NCI-H2227 treated with DMSO at 0.1 percent for 48 hours (cell line): Measurements from ENCODE around the gene IRS2.

Experiments used
- DNase-seq: peaks from one replicate; lab custom pipeline; 2025; lab: John Stamatoyannopoulos, UW

The IRS2 gene

DNA sequence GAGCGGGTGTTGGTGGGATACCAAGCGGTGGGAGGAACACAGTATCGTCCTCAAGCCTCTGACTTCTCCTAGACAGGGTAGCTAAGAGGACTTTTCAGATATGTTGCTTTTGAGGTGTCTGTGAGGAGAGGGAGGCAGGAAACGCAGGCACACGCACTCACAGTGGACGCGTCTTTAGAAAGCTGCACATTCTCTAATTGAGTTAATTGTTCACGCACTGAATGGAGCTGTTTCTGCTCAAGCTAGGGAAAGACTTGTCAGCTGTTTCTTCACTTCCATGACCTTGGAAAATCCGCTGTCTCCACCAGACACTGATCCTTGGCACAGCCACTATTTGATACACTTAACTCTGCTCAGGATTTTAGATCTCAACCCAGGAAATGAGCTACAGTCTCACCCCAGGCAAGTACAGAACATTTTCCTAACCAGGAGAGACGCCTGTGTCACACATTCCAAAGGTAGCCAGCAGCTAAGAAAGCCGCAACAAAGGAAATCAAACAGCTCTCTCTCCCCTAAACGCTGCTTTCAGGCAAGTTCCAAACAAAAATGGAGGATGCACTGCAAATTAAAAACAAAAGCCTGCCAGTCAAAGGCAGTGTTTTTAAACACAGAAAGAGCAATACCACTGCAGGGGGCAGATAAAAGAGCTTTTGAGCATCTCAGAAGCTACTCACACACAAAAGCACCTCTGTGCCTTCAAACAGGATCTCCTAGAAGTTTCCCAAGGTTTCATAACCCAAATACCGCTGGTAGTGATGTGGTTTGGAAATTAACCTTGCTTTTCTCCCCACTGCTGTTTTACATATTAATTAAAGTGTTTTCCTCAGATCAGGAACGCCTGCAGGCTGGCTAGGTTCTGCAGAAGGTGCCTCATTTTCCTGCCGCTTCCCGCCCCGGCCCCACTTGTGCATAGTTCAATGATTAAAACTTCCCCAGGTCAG, 57.3 kb downstream of the IRS2 start:
- no peak for DNase-seq

- no peak for DNase-seq
Measured at GRCh38 chr13:109728061-109728460, 58.3 kb downstream of the IRS2 start.

GRCh38 chr13:109727251-109727650, 59.1 kb downstream of the IRS2 start:
- DNase-seq, result no peak

DNA sequence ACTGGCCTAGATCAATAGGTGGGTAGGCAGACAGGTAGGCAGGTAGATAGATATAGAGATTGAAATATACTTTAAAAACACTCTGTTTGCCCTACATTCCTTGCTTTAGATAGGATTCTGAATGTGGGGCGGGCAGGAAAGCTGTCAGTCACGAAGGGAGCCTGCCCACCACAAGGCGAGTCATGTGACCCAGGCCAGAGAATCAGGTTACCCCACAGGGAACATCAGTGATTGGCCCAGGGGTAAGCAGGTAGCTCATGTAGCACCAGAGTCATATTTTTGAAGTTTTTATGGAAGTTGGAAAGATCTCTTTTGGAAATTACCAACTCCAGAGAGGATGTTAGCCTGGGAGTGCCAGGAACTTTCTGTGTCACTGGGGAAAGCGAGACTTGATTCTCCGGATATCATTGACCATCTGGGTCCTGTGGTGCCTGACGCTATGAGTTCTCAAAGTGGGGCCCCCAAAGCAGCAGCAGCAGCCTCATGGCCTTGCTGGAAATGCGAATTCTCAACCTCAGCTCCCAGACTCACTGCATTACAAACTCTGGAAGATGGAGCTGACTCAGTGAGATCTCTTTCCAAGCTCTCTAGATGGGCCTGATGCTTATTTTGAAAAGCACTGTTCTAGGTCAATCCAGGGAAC, 60.3 kb downstream of the IRS2 start:
- DNase-seq, result no peak

- DNase-seq, result no peak
Measured at GRCh38 chr13:109725297-109725696, 61.1 kb downstream of the IRS2 start.

GRCh38 chr13:109724603-109725002, 61.8 kb downstream of the IRS2 start:
- DNase-seq, result no peak

- no peak for DNase-seq
Measured at GRCh38 chr13:109723046-109723445, 63.3 kb downstream of the IRS2 start.

DNA sequence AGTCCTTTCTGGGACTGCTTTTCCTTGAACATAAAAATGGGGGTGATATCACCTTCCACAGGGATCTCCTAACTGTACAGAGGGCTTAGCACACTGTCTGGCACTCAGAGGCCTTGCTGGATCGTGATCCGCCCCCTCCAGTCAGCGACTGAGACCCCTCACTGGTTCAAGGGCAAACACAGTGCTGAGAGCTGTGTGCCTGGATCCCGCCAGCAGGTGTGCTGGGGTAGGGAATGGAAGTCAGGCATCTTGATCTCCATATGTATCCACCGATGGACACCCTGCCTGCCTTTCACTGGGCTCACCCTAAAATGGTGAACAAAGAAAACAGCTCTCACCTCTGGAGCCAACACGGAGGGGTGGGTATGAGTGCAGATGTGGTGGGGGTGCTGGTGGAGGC, 64.3 kb downstream of the IRS2 start:
- no peak for DNase-seq

DNA sequence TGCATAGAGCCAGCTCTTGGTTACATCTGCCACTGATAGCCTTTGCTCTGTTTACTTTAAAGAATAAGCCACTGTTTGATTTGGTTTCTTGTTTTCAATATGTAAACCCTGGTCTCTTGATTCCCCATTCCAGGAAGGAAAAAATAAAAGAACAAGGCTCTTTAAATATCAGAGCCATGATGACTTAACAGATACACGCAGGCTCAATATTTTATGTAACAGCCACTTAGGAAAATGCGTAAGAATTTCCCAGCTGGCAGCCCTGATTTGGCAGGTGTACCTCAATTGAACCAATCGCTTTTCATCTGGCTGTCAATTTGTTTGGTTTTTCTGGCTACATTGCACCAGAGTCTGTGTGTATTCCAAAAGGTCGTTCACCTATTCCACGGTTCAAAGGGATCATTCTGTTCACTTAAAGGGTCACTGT, 65.6 kb downstream of the IRS2 start:
- no peak for DNase-seq

DNA sequence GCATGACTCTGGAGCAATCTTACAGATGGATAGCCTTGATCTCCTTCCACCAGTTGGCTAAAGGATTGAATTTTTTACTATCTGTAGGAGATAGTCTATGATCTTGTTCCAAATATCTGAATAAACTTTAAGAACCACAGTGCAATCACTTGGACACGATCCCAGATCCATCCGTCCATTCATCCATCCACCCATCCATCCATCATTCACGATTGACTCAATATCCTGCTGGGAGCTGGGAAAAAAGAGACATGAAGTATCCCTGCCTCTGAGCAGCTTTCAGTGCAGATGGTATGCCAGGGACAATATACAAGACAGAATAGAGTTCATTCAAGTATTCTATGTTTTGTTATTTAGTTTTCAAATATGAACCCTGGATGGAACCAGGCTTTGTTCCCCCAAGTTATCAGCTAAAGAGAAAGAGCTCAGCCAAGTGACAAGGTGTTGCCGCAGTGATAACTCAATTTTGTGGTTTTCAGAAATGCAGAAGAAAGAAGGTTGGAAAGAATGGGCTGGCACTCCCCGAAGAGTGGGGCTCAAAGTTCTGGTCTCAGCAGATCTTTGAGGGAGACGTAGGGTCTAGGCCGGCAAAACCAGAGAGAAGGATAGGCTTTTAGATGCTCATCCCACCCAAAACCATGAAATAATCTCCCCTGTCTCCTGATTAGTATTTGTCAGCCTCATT, 66.3 kb downstream of the IRS2 start:
- no peak for DNase-seq

DNA sequence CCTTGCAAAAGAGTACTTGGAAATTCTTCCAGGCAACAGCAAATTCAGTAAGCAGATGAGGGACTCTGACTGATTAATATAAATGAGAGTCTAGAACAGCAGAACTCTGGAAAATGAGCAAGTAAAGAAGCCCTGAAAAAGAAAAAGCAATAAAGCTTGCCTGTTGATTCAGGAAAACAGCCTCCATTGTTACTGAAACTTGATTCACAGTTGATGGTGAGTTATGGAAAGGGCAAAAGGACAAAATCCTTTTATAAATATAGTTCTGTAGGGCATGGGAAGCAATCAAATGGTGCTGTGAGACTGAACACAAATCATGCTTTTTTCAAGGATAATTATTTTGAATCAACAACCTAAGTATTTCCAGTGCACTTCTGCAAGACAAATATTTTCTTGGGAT, 67.7 kb downstream of the IRS2 start:
- DNase-seq, result no peak

GRCh38 chr13:109717686-109718085, 68.7 kb downstream of the IRS2 start:
- DNase-seq, result no peak

- DNase-seq, result no peak
Measured at GRCh38 chr13:109715902-109716301, 70.5 kb downstream of the IRS2 start.

GRCh38 chr13:109713681-109714080, 72.7 kb downstream of the IRS2 start:
- no peak for DNase-seq

DNA sequence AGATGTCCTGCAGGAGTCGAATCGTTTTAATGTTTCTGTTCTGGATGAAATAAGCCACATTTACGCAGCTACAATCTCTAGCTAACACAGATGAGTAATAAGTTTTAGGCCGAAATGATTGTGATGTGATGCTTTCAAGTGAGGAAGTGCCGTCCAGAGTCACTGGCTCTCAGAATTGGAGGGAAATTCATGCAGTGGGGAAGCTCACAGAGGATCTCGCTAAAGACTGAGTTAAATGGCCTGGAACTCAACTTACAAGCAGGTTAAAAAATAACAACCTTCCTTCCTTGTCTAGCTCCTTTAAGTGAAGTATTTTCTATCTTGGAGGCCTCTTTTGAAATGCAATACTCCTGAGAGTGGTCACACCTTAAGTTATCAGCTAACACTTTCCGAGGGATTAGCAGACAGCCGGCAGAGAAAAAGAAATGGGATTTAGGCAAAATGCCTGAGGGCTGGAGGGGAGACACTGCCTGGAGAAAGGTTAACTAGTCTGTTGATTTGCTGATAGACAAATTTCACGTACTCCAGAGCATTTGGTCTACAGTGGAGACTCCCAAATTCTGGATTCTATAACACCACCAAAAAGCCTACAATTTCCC, 74.2 kb downstream of the IRS2 start:
- DNase-seq, result no peak

DNA sequence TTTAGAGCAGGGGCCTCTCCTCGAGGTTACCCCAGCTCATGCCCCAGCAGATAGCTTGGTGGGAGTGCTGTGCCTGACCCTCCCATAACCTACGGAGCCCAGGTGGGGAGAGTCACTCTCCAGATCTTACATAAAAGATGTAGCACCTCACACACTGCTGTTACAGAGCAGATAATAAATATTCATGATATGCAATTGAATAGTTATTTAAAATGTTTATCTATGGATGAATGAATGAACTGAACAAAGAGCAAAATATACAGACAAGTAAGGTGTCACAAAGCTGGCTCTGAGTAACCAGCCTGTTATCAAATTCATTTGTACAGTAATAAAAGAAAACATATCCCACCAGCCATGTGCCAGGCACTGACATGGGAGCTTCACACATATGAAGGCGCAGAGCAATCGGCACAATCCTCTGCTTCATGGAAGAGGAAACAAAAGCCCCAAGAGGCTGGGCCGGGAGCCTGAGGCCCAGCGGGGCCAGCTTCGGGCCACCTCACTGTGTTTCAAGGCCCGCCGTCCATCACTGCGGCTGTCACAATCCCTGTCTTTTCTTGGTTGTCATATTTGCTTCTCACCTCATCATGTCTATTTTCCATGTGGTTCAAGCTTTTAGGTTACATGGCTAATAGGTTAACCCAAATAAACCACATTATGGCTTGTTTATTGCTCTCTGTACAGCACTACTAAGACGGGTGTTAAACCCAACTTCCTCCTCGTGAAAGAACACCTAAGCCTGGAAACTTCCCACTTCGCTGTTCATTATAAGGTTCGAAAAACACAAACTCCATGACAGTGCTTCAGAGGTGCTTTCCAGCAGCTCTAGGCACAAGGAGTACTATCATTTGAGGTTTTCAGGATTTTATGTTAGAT, 78.4 kb downstream of the IRS2 start:
- no peak for DNase-seq

GRCh38 chr13:109707044-109707741, 79.2 kb downstream of the IRS2 start:
- DNase-seq, result no peak

DNA sequence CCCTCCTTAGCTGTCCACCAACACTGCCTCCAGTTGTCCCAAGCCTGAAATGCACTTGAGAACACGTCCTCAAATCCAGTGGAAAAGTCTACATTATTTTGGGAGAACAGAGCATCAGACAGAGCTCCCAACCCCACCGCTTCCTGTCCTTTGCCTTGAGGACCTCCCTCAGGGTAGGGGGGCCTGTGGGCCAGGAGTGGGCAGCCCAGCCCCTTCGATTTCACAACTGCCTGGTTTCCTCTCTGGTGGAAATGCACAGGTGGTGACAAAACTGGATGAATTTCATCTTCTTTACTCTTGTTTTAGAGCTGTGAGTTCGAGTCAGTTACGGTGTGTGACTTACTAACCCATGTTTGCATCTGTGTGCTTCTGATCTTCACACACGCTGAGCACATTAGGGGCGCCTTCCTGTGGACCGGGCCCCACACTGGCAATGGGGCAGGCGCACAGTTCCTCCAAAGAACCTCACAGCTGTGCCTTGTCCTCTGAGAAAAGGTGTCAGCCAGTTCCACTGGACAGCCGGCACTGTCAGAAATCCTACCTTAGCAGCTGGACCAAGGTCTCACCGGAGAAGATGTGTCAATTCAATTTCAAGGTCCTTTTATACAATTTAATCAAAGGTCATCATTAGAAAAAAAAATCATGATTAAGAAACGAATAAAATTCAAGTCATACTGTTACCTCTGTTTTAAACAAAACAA, 80.2 kb downstream of the IRS2 start:
- no peak for DNase-seq

DNA sequence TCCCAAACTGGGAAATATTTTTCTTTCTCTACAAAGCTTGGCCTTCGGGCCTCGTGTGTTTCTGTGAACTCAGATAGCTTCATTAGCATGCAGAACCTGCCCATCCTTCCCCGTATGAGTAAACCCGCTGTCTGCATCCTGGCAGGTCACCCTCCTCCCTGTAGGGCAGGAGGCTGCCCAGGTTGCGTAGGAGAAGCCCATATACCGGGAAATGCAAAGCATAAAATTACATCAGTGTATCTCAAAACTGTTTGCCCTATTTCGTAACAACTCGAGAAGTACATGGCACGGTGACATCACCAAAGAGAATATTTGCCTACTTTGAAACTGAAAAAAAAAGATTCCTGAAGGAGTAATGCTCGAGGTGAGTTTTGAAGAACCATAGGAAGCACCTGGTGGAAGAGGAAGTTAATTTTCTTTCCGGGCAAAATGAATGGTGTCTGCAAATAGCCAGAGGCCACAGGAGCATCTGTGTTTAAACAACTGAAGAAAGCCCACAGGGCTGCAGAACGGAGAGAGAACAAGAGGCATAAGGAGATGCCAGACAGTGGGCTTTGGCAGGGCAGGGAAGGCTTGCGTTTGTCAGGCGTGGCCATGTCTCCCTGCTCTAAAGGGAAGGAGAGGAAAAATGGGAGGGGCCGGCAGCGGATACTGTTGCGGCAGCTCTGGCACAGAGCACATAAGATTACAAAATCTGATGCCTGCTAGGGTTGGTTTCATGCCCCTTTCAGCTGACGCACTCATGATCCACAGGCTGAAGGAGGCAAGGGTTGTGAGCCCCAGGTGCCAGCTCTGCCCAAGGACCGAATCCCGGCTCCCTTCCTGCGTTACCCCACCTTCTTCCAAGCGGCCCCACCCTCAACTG, 81.4 kb downstream of the IRS2 start:
- no peak for DNase-seq
